HEK293 (cell line): ENCODE results near the gene MAP7D1.
A peak's percentile ranks its signal among the peaks of the same experiment; 100 is the strongest.
"Not testable (repeated sequence)": the region's sequence is repeated elsewhere in the genome, so short reads cannot be mapped to it uniquely, and the experiment has no call there.

ENCODE experiments used
- CTCF ChIA-PET: fragments of 350-600 bp; formaldehyde crosslinking; extraction: SDS; loops from one replicate; lab custom pipeline; 2021; ENCODE audit warnings: antibody characterized with exemption; lab: Yijun Ruan, JAX
- POLR2A ChIA-PET: fragments of 300-600 bp; formaldehyde crosslinking; extraction: SDS; loops from one replicate; lab custom pipeline; 2020; ENCODE audit warnings: antibody characterized with exemption, inconsistent platforms; lab: Yijun Ruan, JAX
- H3K27ac ChIP-seq: fragments of 200-500 bp; sonication (Bioruptor generic); 2 replicates; pipeline ENCODE4 v1.5.1; 2014; ENCODE audit warnings: low read depth, low read length, control low read depth, inconsistent platforms; ENCODE audit errors: extremely low read depth
- H3K36me3 ChIP-seq, 2 experiments: fragments of 200-500 bp in 1 of 2; sonication (Bioruptor generic) in 1 of 2; 1 replicate in 1 of 2; 2 replicates in 1 of 2; pipeline ENCODE4 v1.5.1; 2014 to 2017; ENCODE audit warnings: inconsistent platforms in 2 of 2, low read length in 2 of 2; ENCODE audit not compliant: control insufficient read depth in 2 of 2, insufficient read depth in 1 of 2
- H3K4me1 ChIP-seq: fragments of 200-500 bp; sonication (Bioruptor generic); 2 replicates; pipeline ENCODE4 v1.5.1; 2014; ENCODE audit warnings: mild to moderate bottlenecking, low read length, inconsistent platforms; ENCODE audit not compliant: control insufficient read depth, insufficient read depth
- H3K4me3 ChIP-seq: 2 replicates; pipeline ENCODE4 v1.5.1; 2011; ENCODE audit warnings: low read depth, mild to moderate bottlenecking, control low read depth, low read length, moderate library complexity
- H3K9me3 ChIP-seq: fragments of 200-500 bp; sonication (Bioruptor generic); 2 replicates; pipeline ENCODE4 v1.5.1; 2014; ENCODE audit warnings: low read depth, low read length, inconsistent platforms; ENCODE audit not compliant: control insufficient read depth, insufficient read depth
- OSR2 ChIP-seq: fragments of 450-650 bp; formaldehyde crosslinking; IDR thresholded peaks from 2 replicates; pipeline ENCODE4 v1.5.1; 2016; ENCODE audit warnings: missing biosample characterization, missing genetic modification characterization
- SALL2 ChIP-seq: fragments of 450-650 bp; formaldehyde crosslinking; IDR thresholded peaks from 2 replicates; pipeline ENCODE4 v1.5.0; 2017; ENCODE audit warnings: missing biosample characterization, mild to moderate bottlenecking, missing genetic modification characterization, borderline replicate concordance
- SP2 ChIP-seq: fragments of 450-650 bp; formaldehyde crosslinking; IDR thresholded peaks from 2 replicates; pipeline ENCODE4 v1.5.1; 2016; ENCODE audit warnings: missing biosample characterization, missing genetic modification characterization
- SP3 ChIP-seq: fragments of 450-650 bp; formaldehyde crosslinking; IDR thresholded peaks from 2 replicates; pipeline ENCODE4 v1.5.1; 2016; ENCODE audit warnings: missing biosample characterization, missing genetic modification characterization
- TRIM28 ChIP-seq: IDR thresholded peaks from 2 replicates; pipeline ENCODE4 v1.6.1; 2011; ENCODE audit warnings: low read length, control low read depth, borderline replicate concordance
- ZBTB8A ChIP-seq: fragments of 450-650 bp; formaldehyde crosslinking; IDR thresholded peaks from 2 replicates; pipeline ENCODE4 v1.5.1; 2016; ENCODE audit warnings: missing biosample characterization, missing genetic modification characterization
- ZFP3 ChIP-seq: fragments of 450-650 bp; formaldehyde crosslinking; IDR thresholded peaks from 2 replicates; pipeline ENCODE4 v1.5.1; 2016; ENCODE audit warnings: low read depth, missing biosample characterization, missing genetic modification characterization
- ZIC2 ChIP-seq: fragments of 450-650 bp; formaldehyde crosslinking; IDR thresholded peaks from 2 replicates; pipeline ENCODE4 v1.5.1; 2016; ENCODE audit warnings: missing biosample characterization, missing genetic modification characterization
- ZNF354C ChIP-seq: fragments of 450-650 bp; formaldehyde crosslinking; IDR thresholded peaks from 2 replicates; pipeline ENCODE4 v1.5.1; 2016; ENCODE audit warnings: missing biosample characterization, missing genetic modification characterization, low read depth, borderline replicate concordance
- ZNF416 ChIP-seq: fragments of 450-650 bp; formaldehyde crosslinking; IDR thresholded peaks from 2 replicates; pipeline ENCODE4 v1.5.1; 2016; ENCODE audit warnings: missing biosample characterization, missing genetic modification characterization
- ZNF596 ChIP-seq: fragments of 450-650 bp; IDR thresholded peaks from 2 replicates; pipeline ENCODE4 v1.5.0; 2018; ENCODE audit warnings: missing biosample characterization, mild to moderate bottlenecking, missing genetic modification characterization, moderate library complexity
- ZNF76 ChIP-seq: fragments of 450-650 bp; formaldehyde crosslinking; IDR thresholded peaks from 2 replicates; pipeline ENCODE4; 2016; ENCODE audit warnings: low read depth, missing biosample characterization, missing genetic modification characterization, borderline replicate concordance
- ZNF768 ChIP-seq: fragments of 450-650 bp; formaldehyde crosslinking; IDR thresholded peaks from 2 replicates; pipeline ENCODE4 v1.5.1; 2018; ENCODE audit warnings: missing biosample characterization, mild to moderate bottlenecking, missing genetic modification characterization
- ZNF776 ChIP-seq: fragments of 450-650 bp; formaldehyde crosslinking; IDR thresholded peaks from 2 replicates; pipeline ENCODE4 v1.5.0; 2017; ENCODE audit warnings: missing biosample characterization, missing genetic modification characterization, borderline replicate concordance
- ZNF777 ChIP-seq: fragments of 450-650 bp; formaldehyde crosslinking; IDR thresholded peaks from 2 replicates; pipeline ENCODE4 v1.5.1; 2017; ENCODE audit warnings: missing biosample characterization, missing genetic modification characterization, borderline replicate concordance
- ZNF791 ChIP-seq: fragments of 450-650 bp; formaldehyde crosslinking; IDR thresholded peaks from 2 replicates; pipeline ENCODE4 v1.5.1; 2016; ENCODE audit warnings: missing biosample characterization, missing genetic modification characterization
- ZNF792 ChIP-seq: fragments of 450-650 bp; formaldehyde crosslinking; IDR thresholded peaks from 2 replicates; pipeline ENCODE4 v1.5.1; 2016; ENCODE audit warnings: missing biosample characterization, missing genetic modification characterization
- ZSCAN23 ChIP-seq: fragments of 450-650 bp; formaldehyde crosslinking; IDR thresholded peaks from 2 replicates; pipeline ENCODE4 v1.5.1; 2016; ENCODE audit warnings: missing biosample characterization, missing genetic modification characterization
- TF ChIP-seq, protein P1 (sequence below): fragments of 450-650 bp; formaldehyde crosslinking; IDR thresholded peaks from 2 replicates; pipeline ENCODE4 v1.5.1; 2016; ENCODE audit warnings: missing biosample characterization, missing genetic modification characterization
- TF ChIP-seq, protein P2 (sequence below): fragments of 450-650 bp; formaldehyde crosslinking; IDR thresholded peaks from 2 replicates; pipeline ENCODE4 v1.5.1; 2016; ENCODE audit warnings: missing biosample characterization, missing genetic modification characterization
- TF ChIP-seq, protein P3 (sequence below): fragments of 450-650 bp; formaldehyde crosslinking; IDR thresholded peaks from 2 replicates; pipeline ENCODE4 v1.5.1; 2016; ENCODE audit warnings: missing biosample characterization, missing genetic modification characterization, low read depth
- TF ChIP-seq, protein P4 (sequence below): fragments of 450-650 bp; formaldehyde crosslinking; IDR thresholded peaks from 2 replicates; pipeline ENCODE4 v1.5.1; 2016; ENCODE audit warnings: missing biosample characterization, missing genetic modification characterization
- TF ChIP-seq, protein P5 (sequence below): fragments of 450-650 bp; formaldehyde crosslinking; IDR thresholded peaks from 2 replicates; pipeline ENCODE4 v1.5.1; 2016; ENCODE audit warnings: missing biosample characterization, missing genetic modification characterization

Gene MAP7D1

DNA sequence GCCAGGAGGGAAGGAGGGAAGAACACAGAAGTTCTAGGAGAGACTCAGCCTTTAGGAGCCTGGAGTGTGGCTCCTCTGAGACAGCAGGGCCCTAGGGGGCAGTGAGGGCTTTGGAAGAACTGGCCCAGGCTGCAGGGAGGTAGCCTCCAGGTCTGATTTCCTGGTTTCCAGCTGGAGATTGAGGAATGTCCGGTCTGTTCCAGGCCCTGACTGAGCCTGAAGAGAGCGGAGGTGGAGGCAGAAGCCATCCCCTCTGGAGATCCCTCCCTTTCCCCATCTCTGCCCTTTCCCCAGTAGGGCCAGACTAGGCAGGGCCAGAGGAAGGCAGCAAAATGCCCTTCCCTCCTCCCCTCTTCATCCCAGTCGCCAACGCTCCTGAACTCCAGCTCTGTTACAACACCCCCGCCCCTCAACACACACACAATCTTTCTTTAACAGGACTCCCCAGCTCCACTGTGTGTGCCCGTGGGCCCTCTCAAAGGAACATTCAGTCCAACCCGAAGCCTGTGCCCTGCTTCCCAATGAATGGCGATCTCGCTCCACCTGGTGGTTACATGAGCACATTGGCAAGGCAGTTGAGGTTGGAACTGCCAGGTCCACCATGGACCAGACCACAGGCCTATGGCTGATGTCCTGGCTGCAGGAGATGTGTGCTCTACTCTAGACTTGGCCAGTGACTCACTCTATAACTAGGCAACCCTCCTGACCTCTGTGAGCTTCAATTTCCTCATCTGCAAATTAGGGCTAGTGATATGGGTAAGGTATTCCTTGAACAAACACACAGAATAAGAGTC, 32.0 kb downstream of the MAP7D1 start (continued):
- TF ChIP-seq SP3 (tag by site-specific recombination) (no peak; the same call in 1 of the 2 replicates), ZNF596 (tag by site-specific recombination) (no peak), ZNF416 (tag by site-specific recombination) (no peak), TRIM28 (peak; percentile 80; the same call in 1 of the 2 replicates), ZFP3 (tag by site-specific recombination) (no peak), ZNF777 (tag by site-specific recombination) (no peak), ZNF792 (no peak), ZNF791 (tag by site-specific recombination) (no peak), ZNF768 (tag by site-specific recombination) (no peak), ZSCAN23 (no peak)
- TF ChIP-seq, protein P1, sequence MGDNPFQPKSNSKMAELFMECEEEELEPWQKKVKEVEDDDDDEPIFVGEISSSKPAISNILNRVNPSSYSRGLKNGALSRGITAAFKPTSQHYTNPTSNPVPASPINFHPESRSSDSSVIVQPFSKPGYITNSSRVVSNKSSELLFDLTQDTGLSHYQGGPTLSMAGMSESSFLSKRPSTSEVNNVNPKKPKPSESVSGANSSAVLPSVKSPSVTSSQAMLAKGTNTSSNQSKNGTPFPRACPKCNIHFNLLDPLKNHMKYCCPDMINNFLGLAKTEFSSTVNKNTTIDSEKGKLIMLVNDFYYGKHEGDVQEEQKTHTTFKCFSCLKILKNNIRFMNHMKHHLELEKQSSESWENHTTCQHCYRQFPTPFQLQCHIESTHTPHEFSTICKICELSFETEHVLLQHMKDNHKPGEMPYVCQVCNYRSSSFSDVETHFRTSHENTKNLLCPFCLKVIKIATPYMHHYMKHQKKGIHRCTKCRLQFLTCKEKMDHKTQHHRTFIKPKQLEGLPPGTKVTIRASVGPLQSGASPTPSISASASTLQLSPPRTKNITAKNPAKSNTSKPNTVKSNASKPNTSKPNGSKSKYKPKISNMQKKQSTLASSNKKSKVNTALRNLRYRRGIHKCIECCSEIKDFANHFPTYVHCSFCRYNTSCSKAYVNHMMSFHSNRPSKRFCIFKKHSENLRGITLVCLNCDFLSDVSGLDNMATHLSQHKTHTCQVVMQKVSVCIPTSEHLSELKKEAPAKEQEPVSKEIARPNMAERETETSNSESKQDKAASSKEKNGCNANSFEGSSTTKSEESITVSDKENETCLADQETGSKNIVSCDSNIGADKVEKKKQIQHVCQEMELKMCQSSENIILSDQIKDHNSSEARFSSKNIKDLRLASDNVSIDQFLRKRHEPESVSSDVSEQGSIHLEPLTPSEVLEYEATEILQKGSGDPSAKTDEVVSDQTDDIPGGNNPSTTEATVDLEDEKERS (tag by site-specific recombination) = no peak
- TF ChIP-seq, protein P2, sequence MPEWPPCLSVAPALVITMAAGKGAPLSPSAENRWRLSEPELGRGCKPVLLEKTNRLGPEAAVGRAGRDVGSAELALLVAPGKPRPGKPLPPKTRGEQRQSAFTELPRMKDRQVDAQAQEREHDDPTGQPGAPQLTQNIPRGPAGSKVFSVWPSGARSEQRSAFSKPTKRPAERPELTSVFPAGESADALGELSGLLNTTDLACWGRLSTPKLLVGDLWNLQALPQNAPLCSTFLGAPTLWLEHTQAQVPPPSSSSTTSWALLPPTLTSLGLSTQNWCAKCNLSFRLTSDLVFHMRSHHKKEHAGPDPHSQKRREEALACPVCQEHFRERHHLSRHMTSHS (tag by site-specific recombination) = no peak
- TF ChIP-seq, all 188 proteins: peak for 25

DNA sequence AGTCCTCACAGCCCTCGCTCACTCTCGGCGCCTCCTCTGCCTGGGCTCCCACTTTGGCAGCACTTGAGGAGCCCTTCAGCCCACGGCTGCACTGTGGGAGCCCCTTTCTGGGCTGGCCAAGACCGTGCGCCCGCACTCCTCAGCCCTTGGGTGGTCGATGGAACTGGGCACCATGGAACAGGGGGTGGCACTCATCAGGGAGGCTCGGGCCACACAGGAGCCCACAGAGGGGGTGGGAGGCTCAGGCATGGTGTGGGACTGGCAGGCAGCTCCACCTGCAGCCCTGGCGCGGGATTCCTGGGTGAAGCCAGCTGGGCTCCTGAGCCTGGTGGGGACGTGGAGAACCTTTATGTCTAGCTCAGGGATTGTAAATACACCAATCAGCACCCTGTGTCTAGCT, 40.8 kb downstream of the MAP7D1 start:
- TF ChIP-seq ZBTB8A (tag by site-specific recombination) = peak; percentile 37; the same call in 1 of the 2 replicates
- H3K27ac ChIP-seq, H3K4me1 ChIP-seq, H3K4me3 ChIP-seq, H3K9me3 ChIP-seq, H3K36me3 ChIP-seq: not testable (repeated sequence)
- CTCF ChIA-PET = interaction anchor here (0.5 to 1.2 kb wide), 3 partner anchors 8 to 321 kb away, joined by 3 to 6 read pairs (median 4); no protein-coding TSS in a partner anchor
- POLR2A ChIA-PET = interaction anchor here (0.6 to 1.0 kb wide), 3 partner anchors 8 to 21 kb away, joined by 3 to 10 read pairs (median 4); no protein-coding TSS in a partner anchor

DNA sequence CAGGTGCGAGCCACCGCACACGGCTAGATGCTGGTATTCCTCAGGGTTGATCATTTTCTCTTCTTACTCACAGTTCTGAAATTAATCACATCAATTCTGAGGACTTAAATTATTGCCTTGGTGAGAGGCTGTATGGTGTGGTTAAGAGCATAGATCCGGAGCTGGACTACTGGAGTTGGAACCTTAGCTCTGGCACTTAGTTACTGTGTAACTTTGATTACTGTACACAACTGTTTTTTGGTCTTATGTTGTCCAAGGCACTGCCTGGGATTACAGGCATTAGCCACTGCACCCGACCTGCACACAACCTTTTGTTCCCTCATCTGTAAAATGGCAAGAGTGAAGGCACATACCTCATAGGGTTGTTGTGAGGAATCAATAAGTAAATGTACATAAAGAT, 42.7 kb downstream of the MAP7D1 start:
- ChIA-PET POLR2A (no interaction called here), CTCF (no interaction called here)
- Histone ChIP-seq H3K4me3 (no peak overlapping the region), H3K27ac (no peak overlapping the region), H3K36me3 (no peaks in the 10 kb centered on the region), H3K9me3 (no peaks in the 10 kb centered on the region), H3K4me1 (no peaks in the 10 kb centered on the region)
- TF ChIP-seq SP2 (tag by site-specific recombination) (no peak), ZNF776 (no peak), TRIM28 (no peak), ZNF76 (tag by site-specific recombination) (no peak), SALL2 (no peak), ZIC2 (tag by site-specific recombination) (no peak), ZNF354C (tag by site-specific recombination) (no peak), OSR2 (tag by site-specific recombination) (no peak)
- TF ChIP-seq, protein P3, sequence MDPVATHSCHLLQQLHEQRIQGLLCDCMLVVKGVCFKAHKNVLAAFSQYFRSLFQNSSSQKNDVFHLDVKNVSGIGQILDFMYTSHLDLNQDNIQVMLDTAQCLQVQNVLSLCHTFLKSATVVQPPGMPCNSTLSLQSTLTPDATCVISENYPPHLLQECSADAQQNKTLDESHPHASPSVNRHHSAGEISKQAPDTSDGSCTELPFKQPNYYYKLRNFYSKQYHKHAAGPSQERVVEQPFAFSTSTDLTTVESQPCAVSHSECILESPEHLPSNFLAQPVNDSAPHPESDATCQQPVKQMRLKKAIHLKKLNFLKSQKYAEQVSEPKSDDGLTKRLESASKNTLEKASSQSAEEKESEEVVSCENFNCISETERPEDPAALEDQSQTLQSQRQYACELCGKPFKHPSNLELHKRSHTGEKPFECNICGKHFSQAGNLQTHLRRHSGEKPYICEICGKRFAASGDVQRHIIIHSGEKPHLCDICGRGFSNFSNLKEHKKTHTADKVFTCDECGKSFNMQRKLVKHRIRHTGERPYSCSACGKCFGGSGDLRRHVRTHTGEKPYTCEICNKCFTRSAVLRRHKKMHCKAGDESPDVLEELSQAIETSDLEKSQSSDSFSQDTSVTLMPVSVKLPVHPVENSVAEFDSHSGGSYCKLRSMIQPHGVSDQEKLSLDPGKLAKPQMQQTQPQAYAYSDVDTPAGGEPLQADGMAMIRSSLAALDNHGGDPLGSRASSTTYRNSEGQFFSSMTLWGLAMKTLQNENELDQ (tag by site-specific recombination) = no peak
- TF ChIP-seq, protein P4, sequence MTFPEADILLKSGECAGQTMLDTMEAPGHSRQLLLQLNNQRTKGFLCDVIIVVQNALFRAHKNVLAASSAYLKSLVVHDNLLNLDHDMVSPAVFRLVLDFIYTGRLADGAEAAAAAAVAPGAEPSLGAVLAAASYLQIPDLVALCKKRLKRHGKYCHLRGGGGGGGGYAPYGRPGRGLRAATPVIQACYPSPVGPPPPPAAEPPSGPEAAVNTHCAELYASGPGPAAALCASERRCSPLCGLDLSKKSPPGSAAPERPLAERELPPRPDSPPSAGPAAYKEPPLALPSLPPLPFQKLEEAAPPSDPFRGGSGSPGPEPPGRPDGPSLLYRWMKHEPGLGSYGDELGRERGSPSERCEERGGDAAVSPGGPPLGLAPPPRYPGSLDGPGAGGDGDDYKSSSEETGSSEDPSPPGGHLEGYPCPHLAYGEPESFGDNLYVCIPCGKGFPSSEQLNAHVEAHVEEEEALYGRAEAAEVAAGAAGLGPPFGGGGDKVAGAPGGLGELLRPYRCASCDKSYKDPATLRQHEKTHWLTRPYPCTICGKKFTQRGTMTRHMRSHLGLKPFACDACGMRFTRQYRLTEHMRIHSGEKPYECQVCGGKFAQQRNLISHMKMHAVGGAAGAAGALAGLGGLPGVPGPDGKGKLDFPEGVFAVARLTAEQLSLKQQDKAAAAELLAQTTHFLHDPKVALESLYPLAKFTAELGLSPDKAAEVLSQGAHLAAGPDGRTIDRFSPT (tag by site-specific recombination) = no peak
- TF ChIP-seq, protein P5, sequence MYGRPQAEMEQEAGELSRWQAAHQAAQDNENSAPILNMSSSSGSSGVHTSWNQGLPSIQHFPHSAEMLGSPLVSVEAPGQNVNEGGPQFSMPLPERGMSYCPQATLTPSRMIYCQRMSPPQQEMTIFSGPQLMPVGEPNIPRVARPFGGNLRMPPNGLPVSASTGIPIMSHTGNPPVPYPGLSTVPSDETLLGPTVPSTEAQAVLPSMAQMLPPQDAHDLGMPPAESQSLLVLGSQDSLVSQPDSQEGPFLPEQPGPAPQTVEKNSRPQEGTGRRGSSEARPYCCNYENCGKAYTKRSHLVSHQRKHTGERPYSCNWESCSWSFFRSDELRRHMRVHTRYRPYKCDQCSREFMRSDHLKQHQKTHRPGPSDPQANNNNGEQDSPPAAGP (tag by site-specific recombination) = no peak
